ENCODE measurements around the gene CEACAM21.

CEACAM21 gene

DNA sequence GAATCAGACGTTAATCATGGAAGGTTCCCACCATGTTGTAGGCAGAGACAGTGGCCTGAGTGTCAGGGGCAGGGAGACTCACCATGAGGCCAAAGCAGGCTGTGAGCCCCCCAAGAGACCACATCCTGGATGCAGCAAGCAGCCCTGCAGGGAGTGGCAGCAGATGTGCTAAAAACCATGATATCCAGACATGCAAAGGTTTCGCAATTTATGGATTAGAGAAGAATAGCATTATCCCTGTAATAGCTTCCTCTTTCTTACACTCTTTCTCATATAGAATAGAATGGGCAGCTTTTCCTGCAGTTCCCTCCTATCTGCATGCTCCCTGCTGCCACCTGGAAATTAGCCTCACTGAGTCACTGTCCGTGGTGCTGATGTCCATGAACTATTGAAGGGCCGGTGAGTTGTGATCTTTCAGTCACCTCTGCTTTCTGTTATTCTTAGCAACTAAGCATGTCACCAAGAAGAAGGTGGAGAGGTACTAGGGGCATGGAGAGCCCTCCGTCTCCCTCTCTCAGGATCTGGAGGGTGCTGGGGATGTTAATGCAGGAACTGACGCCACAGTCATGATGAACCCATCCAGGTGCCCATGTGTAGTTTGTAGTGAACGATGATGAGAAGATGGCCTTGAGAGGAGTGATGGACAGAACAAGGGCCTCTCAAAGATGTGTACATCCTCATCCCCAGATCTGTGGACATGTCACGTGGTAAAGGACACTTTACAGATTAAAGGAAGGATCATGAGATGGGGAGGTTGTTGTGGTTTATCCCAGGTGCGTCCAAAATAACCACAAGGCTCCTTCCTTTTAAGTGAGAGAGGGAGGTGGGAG is 41.0 kb downstream of the CEACAM21 start:
- DNase-seq (ENCODE audit: low read depth in 2 of 2, low spot score in 1 of 2), result no peak

DNA sequence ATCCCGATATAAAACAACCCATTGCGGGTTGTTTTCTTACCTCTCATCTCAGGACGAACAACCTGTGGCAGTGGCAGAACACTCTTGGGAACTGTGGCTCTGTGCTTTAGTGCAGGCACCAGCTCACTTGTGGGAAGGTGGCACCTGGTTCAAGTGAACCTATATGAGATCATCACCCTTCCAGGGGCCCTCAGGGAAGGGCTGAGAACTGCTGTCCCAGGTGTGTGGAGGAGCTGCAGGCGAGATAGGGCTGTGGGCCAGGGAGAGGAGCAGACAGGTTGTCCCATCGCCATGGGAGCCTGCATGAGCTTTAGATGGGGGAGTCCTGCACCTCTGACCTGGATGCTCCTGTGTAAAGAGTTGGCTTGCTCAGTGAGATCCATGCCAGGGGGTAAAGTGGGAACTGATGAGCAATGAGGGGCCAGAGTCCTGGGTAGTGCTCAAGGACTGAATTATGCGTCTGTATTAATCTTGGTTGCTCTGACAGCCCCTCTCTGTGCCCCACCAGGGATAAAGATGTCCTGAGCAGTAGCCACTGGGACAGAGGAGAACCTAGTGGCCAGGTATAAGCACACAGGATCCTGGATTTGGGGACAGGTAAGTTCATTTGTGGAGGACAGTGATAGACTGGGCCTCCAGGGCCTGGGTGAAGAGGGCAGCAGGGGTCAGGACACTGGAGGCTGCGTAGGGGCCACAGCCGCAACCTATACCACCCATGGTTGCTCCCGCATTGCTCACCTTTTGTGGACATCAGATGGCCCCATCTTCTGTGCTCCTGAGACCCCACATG is 42.2 kb downstream of the CEACAM21 start:
- no peak for DNase-seq (ENCODE audit: low read depth in 2 of 2, low spot score in 1 of 2)

DNA sequence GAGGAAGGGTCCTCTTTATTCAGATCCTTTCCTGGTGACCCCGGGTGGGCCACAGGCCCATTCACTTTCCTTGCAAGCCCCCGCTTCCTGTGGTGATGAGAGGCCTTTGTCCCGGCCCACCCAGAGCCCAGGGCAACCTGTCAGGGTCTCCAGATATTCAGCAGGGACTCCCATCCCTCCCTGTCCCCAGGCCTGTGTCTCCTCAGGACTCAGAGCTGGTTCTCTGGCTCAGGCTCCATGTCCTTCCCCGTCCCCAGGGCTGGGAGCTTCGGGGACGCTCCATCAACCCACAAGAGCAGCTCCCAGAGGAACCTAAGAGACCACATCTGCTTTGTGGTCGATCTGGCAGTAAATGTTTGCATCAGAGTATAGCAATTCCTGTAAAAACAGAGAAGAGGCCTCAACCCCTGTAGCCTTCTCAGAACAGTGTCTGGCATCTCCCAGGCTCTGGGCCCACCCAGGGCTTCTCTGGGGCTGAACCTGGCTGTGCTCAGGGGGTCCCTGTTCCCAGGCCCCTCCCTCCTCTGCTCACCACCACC is 43.1 kb downstream of the CEACAM21 start:
- DNase-seq (ENCODE audit: low read depth in 2 of 2, low spot score in 1 of 2), result no peak

DNA sequence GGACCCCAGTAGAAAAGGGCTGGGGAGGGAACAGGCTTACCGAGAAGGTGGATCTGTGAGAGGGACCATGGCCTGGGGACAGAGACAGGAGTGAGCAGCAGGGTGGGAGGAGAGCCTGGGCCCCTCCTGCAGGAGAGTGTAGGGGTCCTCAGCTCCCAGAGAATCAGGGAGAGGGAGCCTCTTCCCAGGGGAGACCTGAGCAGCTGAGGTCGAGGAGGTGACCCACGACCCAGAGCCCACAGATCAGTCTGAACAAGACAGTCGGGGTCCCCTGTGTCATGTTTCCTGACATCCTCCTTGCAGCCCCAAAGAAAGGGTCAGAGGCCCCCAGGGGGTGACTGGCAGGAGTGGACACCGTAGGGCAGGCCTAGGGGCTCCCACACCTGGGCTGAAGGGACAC is 44.2 kb downstream of the CEACAM21 start:
- DNase-seq (ENCODE audit: low read depth in 2 of 2, low spot score in 1 of 2), result no peak

DNA sequence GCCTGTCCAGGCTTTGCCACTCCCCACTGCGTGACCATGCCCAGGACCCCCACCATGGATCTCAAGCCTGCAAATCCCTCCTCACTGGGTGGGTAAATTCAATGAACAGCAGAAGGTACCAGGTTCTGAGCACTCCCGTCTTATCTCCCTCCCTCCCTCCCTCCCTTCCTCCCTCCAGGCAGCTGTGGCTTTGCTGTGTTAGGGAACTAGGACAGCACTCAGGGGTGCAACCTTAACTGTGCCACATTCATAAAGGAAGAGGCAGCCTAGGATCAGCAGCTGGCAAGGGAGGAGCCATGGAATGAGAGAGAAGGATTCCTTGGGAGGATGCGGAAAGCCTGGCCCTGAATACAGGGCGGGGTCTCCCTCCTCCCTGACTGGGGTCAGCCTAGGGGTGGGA is 45.3 kb downstream of the CEACAM21 start:
- DNase-seq (ENCODE audit: low read depth in 2 of 2, low spot score in 1 of 2), result no peak

DNA sequence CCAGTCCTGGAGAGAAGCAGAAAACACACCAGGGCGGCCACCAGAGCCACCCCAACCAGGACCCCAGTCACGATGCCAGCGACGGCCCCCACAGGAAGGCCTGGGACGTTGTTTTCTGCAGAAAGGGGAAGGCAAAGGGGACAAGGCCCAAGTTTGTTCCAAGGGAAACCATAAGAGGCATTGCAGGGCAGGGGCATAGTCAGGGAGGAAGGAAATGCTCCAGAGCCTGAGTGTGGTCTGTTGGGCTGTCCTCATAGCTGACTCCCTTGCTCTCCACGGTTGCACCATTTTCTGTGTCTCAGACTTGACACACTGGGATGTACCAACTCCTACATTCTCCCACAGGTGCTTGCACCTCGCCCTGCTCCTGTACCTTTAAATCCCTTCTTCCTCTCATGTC is 45.7 kb downstream of the CEACAM21 start:
- DNase-seq (ENCODE audit: low read depth in 2 of 2, low spot score in 1 of 2), result no peak

DNA sequence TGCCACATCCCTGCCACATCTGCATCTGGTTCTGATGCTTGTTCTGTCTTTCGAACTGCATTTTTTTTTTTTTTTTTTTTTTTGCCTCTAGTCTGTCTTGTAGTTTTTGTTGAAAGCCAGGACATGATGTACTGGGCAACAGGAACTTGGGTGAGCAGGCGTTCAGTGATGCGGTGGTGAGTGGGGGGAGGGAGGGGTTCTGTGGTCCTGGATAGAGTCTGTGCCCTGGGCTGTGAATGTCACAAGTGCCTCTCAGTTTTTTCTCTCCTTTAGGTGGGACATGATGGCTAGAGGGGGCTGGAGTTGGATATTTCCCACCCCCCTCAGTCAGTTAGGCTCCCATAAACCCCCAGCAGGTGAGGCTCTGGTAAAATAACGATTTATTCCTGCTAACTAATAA is 47.4 kb downstream of the CEACAM21 start:
- DNase-seq (ENCODE audit: low read depth in 2 of 2, low spot score in 1 of 2), result no peak

DNA sequence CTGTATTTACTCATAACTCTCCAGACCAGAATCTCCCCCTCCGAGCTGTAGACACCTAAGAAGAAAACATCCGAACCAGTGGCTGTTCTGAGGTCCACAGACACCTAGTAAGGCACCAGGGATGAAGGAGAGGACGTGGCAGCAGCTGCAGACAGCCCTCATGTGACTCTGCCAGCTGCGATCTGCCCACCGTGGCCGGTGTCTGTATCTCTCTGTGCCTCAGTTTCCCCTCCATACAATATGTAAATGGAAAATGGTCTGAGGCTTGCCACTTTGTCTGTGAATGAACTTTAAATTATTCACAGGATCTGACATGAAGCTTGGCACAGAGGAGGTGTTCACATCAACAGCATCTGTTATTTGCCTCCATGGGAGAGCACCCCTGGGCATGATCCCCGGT is 48.5 kb downstream of the CEACAM21 start:
- no peak for DNase-seq (ENCODE audit: low read depth in 2 of 2, low spot score in 1 of 2)

DNA sequence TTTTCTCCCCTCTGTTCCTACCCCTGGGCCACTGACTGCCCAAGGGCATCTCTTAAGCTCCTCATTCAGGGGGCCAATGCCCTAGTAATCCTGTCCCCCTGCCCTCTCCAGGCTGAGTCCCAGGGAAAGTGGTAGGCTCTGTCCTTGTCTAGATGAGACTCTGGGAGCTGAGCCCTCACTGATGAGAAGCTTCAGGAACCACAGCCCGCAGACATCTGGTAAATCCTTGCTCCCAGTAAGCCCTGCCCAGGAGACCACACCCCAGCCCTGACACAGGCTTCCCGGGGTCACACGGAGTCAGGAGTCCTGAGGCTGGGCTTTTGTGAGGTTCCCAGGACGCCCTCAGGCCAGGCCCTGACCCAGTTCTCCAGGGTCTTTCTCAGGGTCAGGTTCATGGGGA is 49.0 kb downstream of the CEACAM21 start:
- no peak for DNase-seq (ENCODE audit: low read depth in 2 of 2, low spot score in 1 of 2)

DNA sequence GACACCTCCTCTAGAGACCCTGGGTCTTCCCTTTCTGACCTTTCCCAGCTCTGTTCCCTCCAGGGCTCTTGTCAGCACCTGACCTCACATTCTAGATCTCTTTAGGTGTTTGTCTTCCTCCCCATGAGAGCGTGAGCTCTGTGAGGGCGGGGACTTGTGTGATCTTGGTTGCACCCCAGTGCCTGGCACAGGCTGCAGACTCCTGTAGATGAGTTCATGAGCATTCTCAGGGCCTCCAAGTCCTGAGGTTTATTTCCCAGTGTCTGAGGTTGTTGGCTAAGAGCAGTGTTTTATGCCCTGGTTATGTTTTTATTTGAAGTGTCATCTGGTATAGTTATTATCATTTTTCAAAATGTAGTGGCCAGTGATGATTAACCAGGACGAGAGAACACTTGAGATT is 50.3 kb downstream of the CEACAM21 start:
- DNase-seq (ENCODE audit: low read depth in 2 of 2, low spot score in 1 of 2), result no peak

DNA sequence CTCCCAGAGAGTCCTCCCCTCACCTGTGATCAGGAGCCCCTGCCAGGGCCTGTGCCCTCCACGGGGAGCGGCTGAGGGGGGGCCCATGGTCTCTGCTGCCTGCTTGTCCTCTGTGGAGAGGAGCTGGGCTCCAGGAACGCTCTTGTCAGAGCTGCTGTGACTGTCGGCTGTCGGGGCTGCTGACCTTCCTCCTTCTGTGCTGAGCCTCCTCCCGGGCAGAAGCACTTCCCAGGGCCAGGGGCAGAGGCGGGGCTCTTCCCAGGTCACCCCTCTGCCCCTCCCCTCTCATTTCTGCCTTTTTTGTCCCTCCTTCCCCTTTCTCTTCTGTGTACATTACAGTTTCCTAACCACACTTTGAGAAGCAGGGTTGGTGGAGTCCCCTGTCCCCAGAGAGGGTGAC is 50.9 kb downstream of the CEACAM21 start, which contains the start of gene CEACAM4:
TSS of gene CEACAM4 (minus strand) at position 198 of the 400 bp plus-strand sequence. CDS start at position 87, 111 bp downstream.
- no peak for DNase-seq (ENCODE audit: low read depth in 2 of 2, low spot score in 1 of 2)

DNA sequence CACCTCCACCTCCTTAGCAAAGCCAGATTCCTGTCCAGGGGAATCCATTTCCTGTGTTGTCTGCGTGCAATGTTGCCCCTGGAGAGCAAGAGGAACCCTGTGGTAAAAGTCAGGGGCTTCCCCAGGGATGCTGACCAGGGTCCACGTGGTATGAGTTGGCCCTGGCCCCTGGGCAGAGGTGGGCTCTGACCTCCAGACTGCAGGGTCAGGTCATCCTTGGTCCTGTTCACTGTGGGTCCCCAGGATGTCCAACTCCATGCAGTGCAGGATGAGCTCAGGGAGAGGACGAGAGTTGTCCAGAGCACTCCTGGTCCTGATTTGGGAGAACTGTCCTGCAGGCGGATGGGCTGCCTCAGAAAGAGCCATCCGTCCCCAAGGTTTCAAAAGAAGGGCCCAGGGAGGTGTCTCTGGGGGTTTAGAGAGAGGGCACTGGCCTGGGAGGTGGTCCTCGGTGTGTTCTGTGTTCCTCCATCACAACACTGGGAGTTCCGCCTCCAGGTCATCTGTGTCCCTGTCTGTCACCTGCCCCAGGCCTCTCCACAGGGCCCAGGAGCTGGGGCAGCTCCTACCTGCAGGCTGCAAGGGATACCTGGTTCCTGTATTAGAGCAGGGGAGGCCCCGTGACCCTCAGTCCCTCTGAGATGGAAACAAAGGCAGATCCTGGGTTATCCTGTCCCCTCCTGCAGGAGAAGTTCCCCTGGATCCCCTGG is 52.2 kb downstream of the CEACAM21 start:
- no peak for DNase-seq (ENCODE audit: low read depth in 2 of 2, low spot score in 1 of 2)
